HG02623 (cell line): ENCODE results near the gene NFATC1.

Experiments used
- ATAC-seq: cut with Tn5 transposase; IDR thresholded peaks from one replicate; pipeline ENCODE4 v1.9.1; 2021; ENCODE audit warnings: moderate library complexity; ENCODE audit not compliant: unreplicated experiment

Gene NFATC1

DNA sequence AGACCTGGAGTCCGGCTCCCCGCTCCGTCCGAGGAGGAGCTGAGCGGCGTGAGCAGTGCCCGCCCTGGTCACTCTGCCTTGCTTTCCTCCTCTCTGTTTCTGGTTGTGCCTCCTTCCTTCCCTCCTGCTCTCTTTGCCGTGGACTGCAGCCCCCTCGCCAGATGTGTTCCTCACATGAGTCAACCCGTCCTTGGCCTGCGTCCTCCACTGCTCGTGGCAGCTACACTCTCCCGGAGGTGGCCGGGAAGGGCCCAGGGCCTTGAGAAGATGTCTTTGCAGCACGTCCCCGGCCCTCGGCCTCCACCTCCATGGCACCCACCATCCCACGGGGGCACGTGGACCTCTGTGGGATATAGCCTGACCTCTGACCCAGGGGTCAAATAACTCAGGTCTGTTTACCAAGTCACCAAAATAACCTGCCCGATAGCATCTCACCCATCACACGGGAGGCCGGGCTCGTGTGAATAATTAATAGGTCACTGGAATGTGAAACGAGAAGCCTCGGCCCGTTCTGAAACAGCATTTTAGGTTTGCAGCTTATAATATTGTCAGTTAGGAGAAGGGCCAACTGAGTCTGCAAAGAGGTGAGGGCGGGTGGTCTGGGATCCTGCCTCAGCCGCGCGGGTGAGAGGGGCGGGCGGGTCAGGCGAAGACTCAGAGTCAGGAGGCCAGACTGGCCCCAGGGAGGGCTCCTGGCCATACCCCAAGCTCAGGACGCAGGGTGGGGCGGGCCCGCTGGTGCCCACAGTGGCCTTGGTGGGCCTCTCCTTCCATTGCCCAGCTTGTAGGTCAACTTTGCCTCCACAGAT lies 42.6 kb downstream of the NFATC1 start:
- ATAC-seq: no peak

DNA sequence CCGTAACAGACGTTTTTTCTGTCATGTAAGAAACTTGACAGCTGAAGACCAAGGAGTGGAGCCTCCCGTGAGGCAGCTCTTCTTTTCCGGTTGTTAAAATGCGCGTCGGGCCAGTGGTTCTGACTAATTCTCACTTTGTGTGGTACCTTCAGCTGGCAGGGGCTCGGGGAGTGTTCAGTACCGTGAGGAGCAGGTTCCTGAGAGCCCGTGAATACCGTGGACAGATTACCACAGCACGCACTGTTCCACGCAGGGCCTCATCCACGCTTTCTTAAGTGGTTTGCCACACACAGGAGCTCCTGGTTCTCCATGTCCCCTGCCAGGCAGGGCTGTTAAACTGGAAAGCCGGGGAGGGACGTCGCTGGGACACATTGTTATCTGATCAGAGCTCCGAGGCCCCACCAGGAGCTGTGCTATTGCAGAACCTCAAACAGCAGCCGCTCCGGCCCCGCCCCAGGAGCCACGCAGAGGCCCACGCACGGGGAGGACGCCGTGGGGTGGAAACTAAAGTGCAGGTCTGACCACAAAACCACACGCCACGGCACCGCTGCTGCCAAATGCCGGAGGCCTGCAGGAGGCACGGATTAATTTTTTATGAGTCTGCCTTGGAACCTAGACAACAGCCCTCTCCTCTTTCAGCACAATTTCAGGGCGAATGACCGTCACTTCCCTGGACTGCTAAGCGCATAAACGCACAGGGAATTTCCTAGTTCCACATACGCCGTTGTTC lies 43.3 kb downstream of the NFATC1 start:
- no peak for ATAC-seq

DNA sequence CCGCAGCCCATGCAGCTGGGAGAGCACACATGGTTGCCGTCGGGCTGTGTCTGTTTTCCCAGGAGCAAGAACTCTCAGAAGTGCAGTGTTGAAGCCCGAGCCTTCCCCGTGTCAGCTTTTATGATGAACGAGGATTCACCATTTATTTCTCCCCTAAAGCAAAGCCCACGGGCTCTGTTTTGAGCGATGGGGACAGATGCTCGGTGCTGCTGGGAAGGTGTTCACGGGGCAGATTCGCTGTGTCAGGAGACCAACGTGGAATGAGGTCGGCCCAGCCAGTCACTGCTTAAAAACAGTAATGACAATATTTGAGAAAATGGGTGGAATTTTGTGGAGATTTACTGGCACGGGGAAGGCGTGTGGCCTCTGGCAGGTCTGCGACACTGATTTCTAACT lies 43.9 kb downstream of the NFATC1 start:
- ATAC-seq: no peak

DNA sequence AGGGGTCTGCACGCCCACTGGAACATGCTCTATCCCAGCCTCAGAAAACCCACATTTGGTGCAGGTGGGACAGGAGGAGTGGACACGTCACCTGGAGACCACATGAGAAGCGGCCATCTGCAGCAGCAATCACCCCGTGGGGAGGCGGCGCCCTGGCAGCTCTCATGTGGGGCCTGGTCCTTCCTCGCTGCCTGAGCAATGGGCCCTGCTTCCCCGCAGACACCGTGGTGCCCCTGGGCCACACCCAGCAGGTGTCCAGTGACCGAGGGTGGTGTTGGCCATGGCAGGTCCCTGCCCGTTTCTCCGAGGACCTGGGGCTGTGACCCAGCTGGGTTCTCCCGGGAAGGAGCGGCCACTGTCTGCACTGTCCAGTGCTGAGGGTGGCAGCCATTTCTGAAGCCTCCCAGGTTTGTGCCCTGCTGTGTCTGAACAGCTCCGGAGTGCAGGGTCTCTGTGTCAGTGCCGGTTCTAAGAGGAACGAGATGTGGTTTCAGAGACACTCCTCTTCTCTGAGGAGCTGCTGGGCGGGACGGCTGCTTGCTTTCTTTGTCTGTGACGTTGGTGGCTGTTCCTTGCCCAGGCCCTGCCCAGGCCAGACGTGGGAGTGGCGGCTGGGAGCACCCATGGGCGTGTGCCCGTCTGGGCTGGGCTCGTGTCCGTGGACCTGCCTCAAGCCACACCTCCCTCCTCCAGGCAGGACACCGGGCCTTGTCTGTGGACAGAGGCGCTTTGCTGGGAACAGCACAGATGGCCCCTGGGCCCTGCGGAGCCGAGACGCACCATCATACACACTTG lies 44.8 kb downstream of the NFATC1 start:
- ATAC-seq: no peak

DNA sequence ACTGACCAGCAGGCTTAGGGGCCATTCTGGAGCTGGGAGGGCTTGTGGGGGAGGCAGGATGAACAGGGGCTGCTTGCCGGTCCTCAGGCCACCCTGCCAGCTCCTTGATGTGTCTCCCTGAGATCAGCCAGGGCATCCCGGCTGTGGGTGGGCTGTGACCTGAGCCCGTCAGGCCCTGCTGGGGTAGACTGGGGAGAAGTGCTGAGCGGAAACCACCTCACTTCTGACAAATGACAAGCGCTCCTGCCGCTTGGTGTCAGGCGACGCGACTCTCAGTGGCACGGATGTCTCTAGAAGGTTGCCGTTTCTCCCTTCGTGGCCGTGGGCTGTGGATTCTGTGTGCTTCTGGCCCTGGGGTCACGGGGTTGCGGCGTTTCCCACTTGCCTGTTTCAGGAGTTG lies 45.7 kb downstream of the NFATC1 start:
- no peak for ATAC-seq

DNA sequence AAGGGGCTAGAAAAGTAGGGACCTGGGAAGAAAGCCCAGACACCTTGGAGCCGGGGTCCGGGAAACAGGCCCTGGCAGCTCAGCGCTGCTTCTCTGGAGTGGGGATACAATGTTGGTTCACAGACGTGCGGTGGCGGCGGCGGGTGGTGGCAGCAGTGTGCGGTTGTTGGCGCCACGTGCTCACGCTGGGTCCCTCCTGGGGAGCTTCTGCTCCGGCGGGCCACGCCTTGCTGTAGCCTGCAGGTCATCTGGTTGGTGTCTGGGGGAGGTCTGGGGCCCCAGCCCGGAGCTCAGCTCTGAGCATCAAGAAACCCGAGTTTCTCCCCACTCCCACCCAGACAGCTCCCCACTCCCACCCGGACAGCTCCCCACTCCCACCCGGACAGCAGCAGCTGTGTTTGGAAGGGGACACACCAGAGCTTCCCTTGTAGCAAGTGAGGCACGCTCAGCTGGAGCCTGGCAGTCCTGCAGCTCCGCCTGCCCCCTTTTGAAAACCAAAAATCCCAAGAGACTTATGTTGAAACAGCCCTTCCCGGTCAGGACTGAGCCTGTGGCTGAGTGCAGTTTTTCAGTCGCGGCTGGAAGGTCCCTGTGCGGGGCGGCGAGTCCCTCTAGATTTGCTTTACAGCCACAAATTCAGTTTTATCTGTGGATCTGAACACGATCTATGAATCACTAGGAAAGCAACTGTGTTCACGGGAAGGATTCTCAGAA lies 46.9 kb downstream of the NFATC1 start:
- no peak for ATAC-seq

DNA sequence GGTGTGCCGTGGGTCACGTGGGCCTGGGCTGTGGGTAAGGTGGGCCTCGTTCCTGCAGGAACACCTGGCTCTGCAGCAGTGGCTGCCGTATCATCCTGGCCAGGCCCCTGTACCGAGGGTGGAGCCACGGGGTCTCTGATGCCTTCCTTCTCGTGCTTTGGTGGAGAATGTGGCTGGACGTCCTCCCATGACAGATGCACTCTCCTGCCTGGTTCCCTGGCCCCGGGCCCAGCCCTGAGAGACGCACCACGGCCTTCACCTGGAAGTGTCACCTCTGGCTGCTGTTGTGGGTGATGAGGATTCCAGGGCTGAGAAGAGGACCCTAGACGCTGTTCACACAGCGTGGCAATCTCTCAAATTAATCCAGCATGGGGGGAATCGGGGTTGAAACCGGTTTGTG lies 49.5 kb downstream of the NFATC1 start:
- ATAC-seq: no peak

DNA sequence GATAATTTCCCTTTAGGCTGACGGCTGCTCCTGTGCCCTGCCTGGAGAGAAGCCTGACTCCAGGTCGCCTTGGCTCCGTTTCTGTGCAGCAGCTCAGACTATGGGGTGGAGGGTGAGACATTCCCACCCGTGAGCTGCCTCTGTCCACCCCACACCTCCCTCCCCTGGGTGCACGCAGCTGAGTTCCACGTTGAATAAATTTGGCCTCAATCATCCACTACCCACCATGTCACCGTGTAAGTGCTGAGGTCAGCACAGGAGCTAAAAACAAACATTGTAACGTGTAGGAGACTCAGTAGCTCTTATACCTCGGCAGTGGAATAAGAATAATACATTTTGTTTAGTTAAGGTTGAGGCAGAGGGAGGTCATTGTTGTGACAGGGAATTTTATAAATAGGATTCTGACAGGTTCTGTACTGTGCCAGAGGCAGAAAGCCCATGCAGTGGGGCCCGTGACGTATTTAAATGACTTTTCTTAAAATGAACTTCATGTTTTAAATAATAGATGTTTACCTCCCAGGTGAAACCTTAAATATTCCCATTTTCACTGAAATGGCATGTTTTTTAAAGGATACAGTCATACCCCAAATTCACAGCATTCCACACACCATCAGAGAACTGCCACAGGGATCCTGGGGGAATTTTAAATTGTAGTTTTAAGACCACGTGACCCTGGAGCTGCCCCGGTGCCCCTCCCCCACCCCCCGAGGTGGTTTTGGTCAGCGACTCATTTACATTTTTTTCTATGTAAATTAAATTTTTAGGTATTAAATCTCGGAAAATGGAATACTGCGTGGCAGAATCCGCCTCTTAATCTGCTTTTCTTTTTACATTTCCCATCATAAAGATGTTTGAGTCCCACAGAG lies 50.2 kb downstream of the NFATC1 start:
- ATAC-seq: no peak

DNA sequence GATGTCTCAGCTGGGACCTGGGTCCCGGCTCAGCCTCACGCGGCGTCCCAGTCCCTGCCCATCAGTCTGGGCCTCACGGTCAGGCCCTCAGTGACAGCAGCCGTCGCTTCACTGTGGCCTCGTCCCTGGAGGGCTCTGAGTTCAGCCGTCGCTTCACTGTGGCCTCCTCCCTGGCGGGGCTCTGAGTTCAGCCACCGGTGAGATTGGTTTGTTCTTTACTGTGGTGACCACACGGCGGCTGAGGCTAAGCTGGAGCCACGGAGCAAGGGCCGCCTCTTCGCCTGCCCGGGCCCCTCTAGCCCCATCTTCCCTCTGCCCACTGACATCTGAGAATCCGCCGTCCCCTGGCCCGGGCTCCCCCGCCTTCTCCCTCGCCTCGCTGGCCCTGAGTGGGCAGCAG lies 51.2 kb downstream of the NFATC1 start:
- ATAC-seq: no peak

DNA sequence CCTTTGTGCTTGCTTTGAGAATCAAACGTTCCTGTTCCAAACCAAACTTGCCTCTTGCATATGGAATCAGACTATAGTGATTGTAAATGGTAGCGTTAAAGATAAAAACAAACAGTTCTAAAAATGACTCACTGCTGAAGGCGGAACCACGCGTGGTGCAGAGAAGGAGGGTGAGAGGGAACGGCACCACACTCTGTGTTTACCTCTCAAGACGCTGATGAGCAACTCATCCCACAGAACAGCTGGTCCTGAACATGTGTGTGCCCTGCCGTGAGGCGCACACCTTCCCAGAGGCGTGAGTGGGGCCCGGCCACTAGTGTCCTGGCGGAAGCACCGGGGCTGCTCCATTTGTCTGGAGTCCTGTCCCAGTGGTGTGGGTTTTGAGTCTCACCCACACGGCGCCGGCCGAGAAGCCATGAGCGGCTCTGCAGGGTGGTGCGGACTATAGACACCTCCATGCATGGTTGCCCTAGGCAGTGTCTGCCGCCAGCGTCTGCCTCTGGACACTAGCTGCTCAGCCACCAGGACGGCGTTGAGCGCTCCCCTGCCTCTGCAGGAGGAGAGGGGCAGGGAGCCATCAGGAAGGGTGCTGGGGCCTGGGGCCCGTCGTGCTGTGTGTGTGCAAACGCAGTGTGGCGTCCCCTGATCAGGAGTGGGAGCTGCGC lies 52.1 kb downstream of the NFATC1 start:
- ATAC-seq: no peak

DNA sequence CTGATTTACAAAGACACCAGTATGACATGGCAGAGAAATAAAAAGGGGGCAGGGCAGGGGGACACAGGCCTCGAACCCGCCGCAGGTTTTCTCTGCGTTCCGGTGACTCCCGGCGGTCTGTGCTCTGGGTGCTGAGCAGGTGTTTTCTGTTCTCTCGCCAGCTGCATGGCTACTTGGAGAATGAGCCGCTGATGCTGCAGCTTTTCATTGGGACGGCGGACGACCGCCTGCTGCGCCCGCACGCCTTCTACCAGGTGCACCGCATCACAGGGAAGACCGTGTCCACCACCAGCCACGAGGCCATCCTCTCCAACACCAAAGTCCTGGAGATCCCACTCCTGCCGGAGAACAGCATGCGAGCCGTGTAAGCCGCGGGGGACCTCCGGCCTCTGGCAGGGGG lies 52.9 kb downstream of the NFATC1 start:
- no peak for ATAC-seq

DNA sequence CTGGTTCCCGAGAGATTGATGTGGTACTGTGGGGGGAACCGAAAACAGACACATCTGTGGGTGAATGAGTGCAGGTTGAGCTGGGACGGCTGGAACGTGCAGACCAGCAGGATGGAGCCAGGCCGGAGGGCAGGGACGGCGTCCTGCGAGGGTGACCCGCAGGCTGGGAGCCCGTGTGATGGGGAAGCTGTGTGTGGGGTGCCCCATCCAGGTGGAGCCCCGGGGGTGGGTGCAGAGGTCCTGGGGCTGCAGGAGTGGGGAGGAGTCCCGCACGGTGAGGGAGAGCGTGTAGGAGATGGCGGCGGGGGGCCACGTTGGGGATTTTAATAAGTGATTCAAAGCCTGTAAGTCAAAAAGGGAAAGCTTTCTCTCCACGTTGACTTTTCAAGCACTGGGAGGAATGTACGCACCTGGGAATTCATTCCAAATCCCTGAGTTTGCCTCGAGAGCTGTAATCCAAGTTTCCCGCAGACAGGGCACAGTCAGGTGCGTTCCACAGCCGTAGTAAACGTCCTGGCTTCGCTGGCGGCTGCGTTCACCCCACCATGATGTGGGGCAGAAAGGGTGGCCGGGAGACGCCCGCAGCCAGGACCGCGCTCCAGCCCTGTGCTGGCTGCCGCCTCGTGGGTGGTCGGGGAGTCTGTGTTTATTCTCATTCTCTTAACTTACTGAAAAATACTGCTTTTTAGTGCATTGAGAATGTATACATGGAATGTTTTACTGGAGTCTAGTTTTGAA lies 54.0 kb downstream of the NFATC1 start:
- ATAC-seq: no peak

DNA sequence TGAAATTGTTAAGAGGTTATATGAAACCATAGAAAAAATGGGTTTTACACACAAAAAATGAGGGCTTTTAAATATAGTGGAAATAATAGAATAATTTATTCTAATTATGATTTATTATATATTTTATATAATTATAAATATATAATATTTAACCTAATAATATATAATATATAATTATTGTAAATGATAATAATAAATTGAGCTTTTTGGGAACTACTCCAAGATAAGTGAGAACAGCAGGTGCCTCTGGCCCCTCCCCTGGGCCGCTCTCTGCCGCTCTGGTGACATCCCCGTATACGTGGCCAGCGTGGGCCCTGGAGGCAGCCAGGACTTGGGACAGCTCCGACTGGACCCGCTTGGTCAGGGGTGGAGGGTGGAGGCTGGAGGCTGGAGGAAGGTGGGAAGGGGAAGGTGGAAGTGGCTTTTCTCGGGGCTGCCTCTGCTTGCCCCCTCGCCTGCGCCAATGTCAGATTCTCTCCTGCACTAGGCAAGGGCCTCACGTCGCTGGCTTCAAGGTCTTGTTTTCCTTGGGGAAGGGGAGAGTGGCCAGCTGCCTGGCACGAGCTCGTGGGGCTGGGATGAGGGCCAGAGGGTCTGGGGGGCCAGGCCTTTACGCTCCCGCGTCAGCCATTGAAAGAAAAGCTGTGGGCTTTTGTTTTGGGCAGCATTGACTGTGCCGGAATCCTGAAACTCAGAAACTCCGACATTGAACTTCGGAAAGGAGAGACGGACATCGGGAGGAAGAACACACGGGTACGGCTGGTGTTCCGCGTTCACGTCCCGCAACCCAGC lies 54.8 kb downstream of the NFATC1 start:
- no peak for ATAC-seq

DNA sequence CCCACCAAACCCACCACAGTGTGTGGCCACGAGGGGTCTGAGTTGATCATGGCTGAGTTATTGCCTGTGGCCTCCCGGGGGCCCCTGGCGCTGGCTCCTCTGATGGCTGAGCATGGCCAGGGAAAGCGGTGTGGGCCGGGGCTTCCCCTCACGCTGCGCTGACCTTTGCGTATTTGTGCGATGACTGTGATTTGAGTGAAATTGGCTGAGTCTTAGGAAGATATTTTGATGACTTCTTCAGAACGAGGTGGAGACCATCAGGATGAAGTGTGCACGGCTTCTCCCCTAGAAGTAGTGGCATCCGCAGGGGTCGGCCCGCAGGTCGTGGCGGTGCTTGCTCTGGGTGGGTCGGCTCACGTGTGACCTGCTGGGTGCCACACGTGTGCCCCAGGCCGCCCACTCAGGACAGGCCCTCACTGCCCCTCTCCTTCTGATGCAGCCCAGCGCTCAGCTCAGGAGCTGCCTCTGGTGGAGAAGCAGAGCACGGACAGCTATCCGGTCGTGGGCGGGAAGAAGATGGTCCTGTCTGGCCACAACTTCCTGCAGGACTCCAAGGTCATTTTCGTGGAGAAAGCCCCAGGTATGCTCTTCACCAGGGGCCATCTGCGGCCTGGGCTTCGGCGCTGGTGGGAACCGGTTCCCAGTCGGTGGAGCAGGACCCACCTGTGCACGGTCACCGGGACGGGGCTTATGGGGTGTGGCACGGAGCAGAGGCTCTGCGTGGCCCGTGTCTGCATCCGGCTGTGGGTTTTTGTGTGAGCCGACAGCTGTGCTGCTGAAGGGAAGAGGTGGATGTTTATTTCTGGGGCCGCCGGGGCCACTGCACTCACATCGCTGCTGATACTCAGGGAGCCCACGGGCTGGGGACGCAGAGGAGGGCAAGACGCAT lies 55.8 kb downstream of the NFATC1 start:
- ATAC-seq: no peak

DNA sequence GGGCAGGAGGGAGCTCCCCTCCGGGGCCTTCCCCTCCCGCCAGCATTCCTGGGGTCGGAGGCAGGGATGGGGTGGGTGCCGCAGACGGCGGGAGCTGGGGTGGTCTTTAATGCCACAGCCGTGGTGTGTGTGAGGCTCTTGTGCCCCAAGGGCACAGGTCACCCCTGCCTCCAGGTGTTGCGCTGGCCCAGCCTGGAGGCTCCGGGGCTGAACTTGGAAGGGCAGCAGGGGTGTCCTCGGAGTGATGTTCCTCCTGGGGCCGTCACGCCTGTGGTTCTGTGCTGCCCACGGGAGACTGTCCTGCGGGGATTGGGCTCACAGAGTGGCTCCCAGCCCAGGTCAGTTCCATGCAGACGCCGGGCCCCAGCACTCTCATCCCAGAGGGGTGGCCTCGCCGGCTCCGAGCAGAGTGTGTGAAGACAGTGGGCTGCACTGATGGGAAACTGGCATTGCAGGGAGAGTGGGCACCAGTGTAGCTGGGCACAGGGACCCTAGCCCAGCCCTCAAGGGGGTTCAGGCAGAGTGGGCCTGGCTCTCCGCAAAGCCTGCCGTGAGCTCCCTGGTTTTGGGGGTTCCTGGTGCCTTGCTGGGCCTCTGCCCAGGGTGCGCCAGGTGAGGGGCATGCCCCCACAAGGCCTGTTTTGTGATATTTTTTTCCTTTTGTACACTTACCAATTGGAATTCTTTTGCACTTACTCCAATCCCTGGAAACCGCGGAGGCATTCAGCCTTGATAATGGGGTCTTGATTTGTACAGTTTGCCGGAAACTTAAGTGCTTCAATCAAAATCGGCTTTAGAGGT lies 56.7 kb downstream of the NFATC1 start:
- ATAC-seq: no peak

DNA sequence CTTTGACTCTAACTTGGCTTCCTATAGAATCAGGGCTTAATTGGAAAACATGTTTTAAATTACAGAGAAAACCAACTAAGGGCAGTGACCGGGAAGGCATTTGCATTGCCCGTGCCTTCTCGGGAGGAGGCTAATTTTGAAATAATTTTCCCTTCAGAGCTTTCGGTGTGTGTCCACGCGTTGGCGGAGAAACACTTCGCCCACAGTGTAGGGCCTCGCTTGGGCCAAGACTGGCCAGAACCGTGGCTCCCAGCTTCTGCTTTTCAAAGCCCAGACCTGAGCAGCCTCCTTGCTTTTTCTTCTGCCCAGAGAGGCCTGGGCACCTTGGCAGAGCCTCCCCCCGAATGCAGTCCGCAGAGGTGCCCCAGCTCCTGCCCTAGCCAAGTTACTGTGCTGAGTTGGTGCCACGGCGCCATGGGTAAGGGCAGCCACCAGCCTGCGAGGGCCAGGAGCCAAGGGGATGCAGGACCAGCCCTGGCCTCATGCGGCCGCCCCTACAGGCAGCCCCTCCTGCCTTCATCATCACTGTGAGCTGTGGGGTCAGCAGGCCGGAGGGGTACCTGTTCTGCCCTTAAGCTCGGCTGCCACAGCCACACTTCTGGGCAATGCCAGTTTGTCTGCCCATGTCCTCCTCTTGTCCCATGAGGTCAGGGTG lies 57.4 kb downstream of the NFATC1 start:
- ATAC-seq: no peak
